ENCODE results near the gene SIVA1. TPM values are rescaled to one million over a fixed set of nuclear protein-coding genes. Genes with fewer than 3 reads are reported as not detected.

SIVA1 gene
- total and polyA plus RNA-seq, 2 of the 8 experiments (the other 6 are each of a cell fraction or from before 2014, with no cell fraction given): 123 to 589 TPM

DNA sequence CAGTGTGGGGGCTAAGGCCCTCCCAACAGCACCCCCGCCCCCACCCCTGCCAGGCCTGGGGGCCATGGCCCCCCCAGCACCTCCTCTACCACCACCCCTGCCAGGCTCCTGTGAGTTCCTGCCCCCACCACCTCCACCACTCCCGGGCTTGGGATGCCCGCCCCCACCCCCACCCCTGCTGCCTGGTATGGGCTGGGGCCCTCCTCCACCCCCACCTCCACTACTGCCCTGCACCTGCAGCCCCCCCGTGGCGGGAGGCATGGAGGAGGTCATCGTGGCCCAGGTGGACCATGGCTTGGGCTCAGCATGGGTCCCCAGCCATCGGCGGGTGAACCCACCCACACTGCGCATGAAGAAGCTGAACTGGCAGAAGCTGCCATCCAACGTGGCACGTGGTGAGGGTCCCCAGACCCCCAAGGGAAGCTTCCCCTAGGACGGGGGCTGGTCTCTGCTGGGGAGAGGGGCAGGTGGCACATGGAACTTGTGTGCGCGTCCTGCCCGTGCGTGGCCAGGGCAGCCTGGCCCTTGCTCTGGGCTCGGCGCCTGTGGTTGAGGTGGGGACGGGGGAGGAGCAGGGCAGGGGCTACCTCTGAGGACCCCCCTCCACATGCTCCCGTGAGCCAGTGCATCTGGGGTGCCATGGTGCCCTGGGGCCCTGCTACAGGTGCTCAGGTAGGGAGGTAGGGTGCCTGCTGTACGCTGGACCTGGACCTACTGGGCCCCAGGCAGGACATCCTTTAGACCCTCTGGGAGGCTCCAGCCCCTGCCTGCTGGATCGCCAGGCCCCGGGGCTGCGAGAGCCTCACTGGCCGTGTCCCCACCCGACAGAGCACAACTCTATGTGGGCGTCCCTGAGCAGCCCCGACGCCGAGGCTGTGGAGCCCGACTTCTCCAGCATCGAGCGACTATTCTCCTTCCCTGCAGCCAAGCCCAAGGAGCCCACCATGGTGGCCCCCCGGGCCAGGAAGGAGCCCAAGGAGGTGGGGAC, 45.0 kb upstream of the SIVA1 start:
- DNase-seq (ENCODE audit: low read depth in 1 of 2, low spot score in 2 of 2) (no peak), FAIRE-seq (no peak)
- Histone ChIP-seq H2AK5ac (ENCODE audit: low read depth, low read length) (peak overlapping the region; percentile 47; the same call in 1 of the 2 replicates), H3K23me2 (ENCODE audit: low read depth, low read length) (no peaks in the 10 kb centered on the region), H2BK15ac (ENCODE audit: low read length) (peak overlapping the region; percentile 92; the same call in 1 of the 2 replicates), H3K4me3 (ENCODE audit: extremely low read depth in 1 of 4, insufficient read depth in 2 of 4, low read depth in 3 of 4, low read length in 4 of 4) (no peak overlapping the region), H4K8ac (ENCODE audit: extremely low read depth, insufficient read depth, low read length) (peak overlapping the region; percentile 29), H3K9me3 (ENCODE audit: insufficient read depth in 2 of 2, low read depth in 1 of 2, low read length in 1 of 2) (peaks cover 6 to 17% of the 10 kb centered on the region in 2 experiments), H3K4me1 (replicated peaks in 1 of 4; ENCODE audit: control insufficient read depth in 3 of 4, insufficient read depth in 4 of 4, low read length in 3 of 4) (peaks cover 0 to 15% (median 13%) of the 10 kb centered on the region in 4 experiments; a peak in 5 of 7 replicates), H4K20me1 (replicated peaks in 1 of 2; ENCODE audit: control insufficient read depth in 1 of 2, insufficient read depth in 2 of 2, low read length in 2 of 2) (peaks cover 0 to 21% of the 10 kb centered on the region in 2 experiments), H3K23ac (ENCODE audit: insufficient read length) (no peak overlapping the region), H2BK5ac (ENCODE audit: low read depth, low read length) (peak overlapping the region; percentile 60; the same call in 1 of the 2 replicates), H3K79me1 (ENCODE audit: low read depth, low read length) (no peaks in the 10 kb centered on the region; the same call in 1 of the 2 replicates), H3K9ac (replicated peaks in 1 of 4; ENCODE audit: extremely low read depth in 1 of 4, low read depth in 3 of 4, low read length in 3 of 4) (no peak overlapping the region), H3K4me2 (ENCODE audit: insufficient read depth in 1 of 2, low read depth in 2 of 2, low read length in 2 of 2) (no peak overlapping the region), H2BK120ac (replicated peaks; ENCODE audit: low read depth, low read length) (no peak overlapping the region), H3K18ac (ENCODE audit: extremely low read depth, low read length) (no peak overlapping the region; the same call in 1 of the 2 replicates), H3K56ac (replicated peaks; ENCODE audit: insufficient read length, low read depth, low read length) (no peak overlapping the region), H4K5ac (ENCODE audit: insufficient read length, low read depth, low read length) (no peak overlapping the region), H3K14ac (ENCODE audit: insufficient read length) (no peak overlapping the region), H2AFZ (ENCODE audit: low read length) (no peak overlapping the region), H3K79me2 (ENCODE audit: control insufficient read depth in 1 of 2, insufficient read depth in 2 of 2, low read length in 2 of 2) (no peaks in the 10 kb centered on the region), H3K27ac (ENCODE audit: low read depth, low read length) (no peak overlapping the region), H3K4ac (replicated peaks; ENCODE audit: insufficient read length, low read depth, low read length) (no peak overlapping the region), H2BK12ac (ENCODE audit: low read depth, low read length) (0 out of 2 replicates have a peak overlapping the region, but pooled peaks have one; percentile 39), H3K27me3 (replicated peaks in 1 of 4; ENCODE audit: control insufficient read depth in 3 of 4, extremely low read depth in 1 of 4, insufficient read depth in 3 of 4, low read length in 3 of 4) (no peaks in the 10 kb centered on the region), H2BK20ac (ENCODE audit: low read length) (no peak overlapping the region), H4K91ac (replicated peaks; ENCODE audit: insufficient read length, low read length) (no peak overlapping the region), H3K36me3 (ENCODE audit: control insufficient read depth in 2 of 4, insufficient read depth in 4 of 4, low read length in 3 of 4) (peaks cover 4 to 48% (median 15%) of the 10 kb centered on the region in 4 experiments; a peak in 6 of 8 replicates)
- ChIA-PET CTCF (ENCODE audit: partially characterized antibody) (interaction anchor here (1.0 to 3.8 kb wide), 21 partner anchors 8 to 366 kb away, joined by 3 to 17 read pairs (median 5); partner anchors contain the start of gene ADSS1), POLR2A (ENCODE audit: partially characterized antibody) (interaction anchor here (0.9 to 1.6 kb wide), 7 partner anchors 10 to 154 kb away, joined by 3 to 6 read pairs (median 3); no protein-coding TSS in a partner anchor)
- 84% methylated on average over 29 of the region's 34 CpGs; no CpG with 5 or more reads in 1 of the 2 experiments for WGBS, 2 experiments (ENCODE audit: extremely low coverage in 1 of 2, insufficient coverage in 1 of 2, insufficient read length in 1 of 2, insufficient replicate concordance in 2 of 2, low coverage in 1 of 2, low lambda C conversion rate in 2 of 2, missing lambda C conversion rate in 1 of 2)
- TF ChIP-seq GABPA (IDR thresholded peaks at IDR 0.05; ENCODE audit: borderline replicate concordance, insufficient read depth, low read length) (no peak), PHF8 (conservative IDR thresholded peaks at IDR 0.05; ENCODE audit: low read depth, low read length) (no peak), POLR2A (IDR thresholded peaks at IDR 0.05; ENCODE audit: control extremely low read depth in 1 of 2, low read depth in 2 of 2, low read length in 2 of 2) (0 out of 3 replicates have a peak, but pooled peaks of 1 of the 2 experiments have one; percentile 16), E2F6 (IDR thresholded peaks at IDR 0.05) (no peak), CBX5 (IDR thresholded peaks at IDR 0.05; ENCODE audit: low read depth, low read length) (no peak), SP4 (IDR thresholded peaks at IDR 0.05; ENCODE audit: low read length) (no peak), CTBP2 (IDR thresholded peaks at IDR 0.05; ENCODE audit: borderline replicate concordance, insufficient read depth, insufficient read length, low read length) (no peak)
- TF ChIP-seq, protein P1, sequence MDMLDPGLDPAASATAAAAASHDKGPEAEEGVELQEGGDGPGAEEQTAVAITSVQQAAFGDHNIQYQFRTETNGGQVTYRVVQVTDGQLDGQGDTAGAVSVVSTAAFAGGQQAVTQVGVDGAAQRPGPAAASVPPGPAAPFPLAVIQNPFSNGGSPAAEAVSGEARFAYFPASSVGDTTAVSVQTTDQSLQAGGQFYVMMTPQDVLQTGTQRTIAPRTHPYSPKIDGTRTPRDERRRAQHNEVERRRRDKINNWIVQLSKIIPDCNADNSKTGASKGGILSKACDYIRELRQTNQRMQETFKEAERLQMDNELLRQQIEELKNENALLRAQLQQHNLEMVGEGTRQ (IDR thresholded peaks at IDR 0.05; ENCODE audit: low read length): no peak
